Forelimb muscle (tissue), 1 donor: ENCODE measurements around the gene AXL. TPM values are rescaled to one million over a fixed set of nuclear protein-coding genes. Genes with fewer than 3 reads are reported as not detected.
A peak's percentile ranks its signal among the peaks of the same experiment; 100 is the strongest.

Source experiments
- DNase-seq: peaks from one replicate; pipeline ENCODE4 v3.0.0-alpha.2; 2013; ENCODE audit warnings: low read depth
- polyA plus RNA-seq: library from polyadenylated mRNA; unstranded; fragments of 120-200 nt; gene quantifications from one replicate; pipeline ENCODE4 v1.2.1, GENCODE V29; 2013; ENCODE audit not compliant: insufficient read length

AXL gene
- polyA plus RNA-seq, 1 donor = 28.7 TPM

DNA sequence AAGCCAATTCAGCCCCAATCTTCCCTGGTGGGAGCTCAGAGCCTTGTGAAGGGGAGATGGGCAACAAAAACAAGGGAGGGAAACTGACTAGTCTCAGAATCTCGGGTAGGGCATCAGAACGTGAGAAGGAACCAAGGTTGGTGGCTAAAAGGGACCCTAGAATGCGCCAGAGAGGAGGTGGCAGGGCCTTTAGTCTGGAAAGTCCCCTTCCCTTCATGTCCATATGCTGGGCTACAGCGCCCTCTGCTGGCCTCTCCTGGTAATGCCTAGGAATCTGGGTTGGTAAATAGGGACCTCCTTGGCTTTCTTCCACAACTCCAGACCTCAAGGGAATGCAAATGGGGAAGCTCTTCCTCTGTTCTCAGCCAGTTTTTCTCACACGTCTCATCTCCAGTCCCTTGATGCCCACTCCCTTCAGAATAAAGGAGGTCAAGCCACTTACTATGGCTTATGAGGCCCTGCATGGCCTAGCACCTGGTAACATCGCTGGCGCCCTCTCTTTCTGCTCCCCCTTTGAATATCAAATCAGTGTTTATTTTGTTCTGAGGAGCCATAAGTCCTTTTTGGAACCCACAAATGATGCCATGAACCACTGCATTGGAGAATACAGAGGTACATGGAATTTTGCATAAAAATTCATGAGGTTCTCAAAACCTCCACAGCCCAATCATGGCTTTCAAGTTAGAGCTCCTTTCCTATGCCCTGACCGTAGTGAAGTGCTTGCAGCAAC, 89.6 kb downstream of the AXL start:
- peak; percentile 73 for DNase-seq

DNA sequence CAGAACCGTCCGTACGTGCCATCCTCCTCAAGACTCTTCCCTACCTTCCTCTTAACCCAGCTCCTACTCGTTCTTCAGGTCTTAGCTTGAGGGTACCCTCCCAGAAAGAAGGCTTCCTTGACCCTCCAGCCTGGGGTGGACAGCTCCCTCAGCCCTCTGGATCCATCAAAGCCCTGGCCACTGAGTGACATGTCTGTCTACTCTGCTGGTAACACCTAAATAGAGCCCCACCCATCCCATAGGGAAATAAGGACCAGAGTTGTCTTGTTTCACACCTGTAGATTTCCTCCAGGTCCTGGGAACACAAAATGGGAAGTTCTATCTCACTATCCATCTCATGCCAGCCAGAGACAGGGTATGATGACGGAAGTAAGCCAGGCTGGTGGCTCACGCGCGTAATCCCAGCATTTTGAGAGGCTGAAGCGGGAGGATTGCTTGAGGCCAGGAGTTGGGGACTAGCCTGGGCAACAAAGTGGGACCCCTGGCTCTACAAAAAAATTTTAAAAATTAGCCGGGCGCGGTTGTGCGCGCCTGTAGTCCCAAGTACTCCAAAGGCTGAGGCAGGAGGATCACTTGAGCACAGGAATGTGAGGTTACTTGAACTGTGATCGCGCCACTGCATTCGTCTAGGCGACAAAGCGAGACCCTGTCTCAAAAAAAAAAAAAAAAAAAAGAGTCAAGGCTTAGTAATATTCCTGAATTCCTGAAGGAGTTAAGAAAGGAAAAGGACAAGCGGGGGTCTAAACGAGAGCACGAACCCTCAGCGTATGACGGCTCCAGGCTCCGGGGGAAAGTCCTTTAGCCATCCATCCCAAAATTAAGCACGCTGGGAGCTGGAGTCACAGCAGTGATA, 90.4 kb downstream of the AXL start:
- no peak for DNase-seq

DNA sequence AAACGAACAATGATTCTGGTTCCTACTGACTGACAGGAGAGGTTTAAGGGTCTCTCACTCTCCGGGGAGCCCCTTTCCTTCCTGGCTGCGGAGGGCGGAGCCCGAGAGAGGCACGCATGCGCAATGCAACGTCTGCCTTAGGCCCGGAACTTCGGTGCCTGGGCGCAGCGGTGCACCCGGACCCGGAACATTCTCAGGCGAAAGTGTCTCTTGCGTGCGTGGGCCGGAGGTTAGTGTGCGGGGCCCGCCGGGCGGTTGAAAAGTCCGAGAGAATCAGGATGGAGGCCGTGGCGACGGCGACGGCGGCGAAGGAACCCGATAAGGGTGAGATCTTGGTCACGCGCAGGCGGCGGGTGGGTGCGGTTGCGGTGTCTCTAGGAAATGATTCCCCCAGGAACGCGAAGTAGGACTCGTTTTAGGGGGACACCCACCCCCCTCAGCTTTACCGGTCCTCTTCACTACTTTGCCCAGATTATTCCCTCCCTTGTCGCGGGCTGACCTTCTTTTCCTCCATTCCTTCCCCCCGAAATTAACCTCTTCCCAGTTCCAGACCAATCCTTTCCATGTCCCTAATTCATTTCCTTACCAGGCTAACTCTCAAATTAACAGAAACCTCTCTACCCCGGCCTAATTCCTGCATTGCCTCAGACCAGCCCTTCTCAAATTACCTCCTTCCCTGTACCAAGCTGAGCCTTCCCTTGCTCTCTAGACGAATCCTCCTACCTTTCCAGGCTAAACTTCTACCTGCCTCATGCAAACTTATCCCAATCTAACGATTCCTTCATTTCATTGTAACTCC, 91.2 kb downstream of the AXL start, which contains the start of gene CCDC97:
Gene CCDC97 (plus strand): TSS at position 140 of the 799 bp plus-strand sequence. CDS start 139 bp downstream, at position 279.
- peak; percentile 86 for DNase-seq

- DNase-seq = no peak
Observed at GRCh38 chr19:41311072-41311471, 92.0 kb downstream of the AXL start.

Other genes with a start within 250 kb of the AXL start
- gene CYP2B6, start 227.9 kb upstream of the AXL start, polyA plus RNA-seq = not detected
- not detected for gene CYP2A13, start 130.8 kb upstream of the AXL start, polyA plus RNA-seq
- gene CYP2F1, start 104.8 kb upstream of the AXL start, polyA plus RNA-seq = not detected
- gene CYP2S1, start 26.0 kb upstream of the AXL start, polyA plus RNA-seq = 0.29 TPM
- 145 TPM for gene HNRNPUL1, start 45.1 kb downstream of the AXL start, polyA plus RNA-seq
- 37.3 TPM for gene CCDC97, start 90.9 kb downstream of the AXL start, polyA plus RNA-seq
- gene TGFB1, start 134.7 kb downstream of the AXL start, polyA plus RNA-seq = 19.6 TPM
- gene B9D2, start 144.9 kb downstream of the AXL start, polyA plus RNA-seq = 2.8 TPM
- 6.6 TPM for gene TMEM91, start 157.3 kb downstream of the AXL start, polyA plus RNA-seq
- gene EXOSC5, start 178.1 kb downstream of the AXL start, polyA plus RNA-seq = 17.0 TPM
- 28.8 TPM for gene BCKDHA, start 178.6 kb downstream of the AXL start, polyA plus RNA-seq
- gene B3GNT8, start 208.2 kb downstream of the AXL start, polyA plus RNA-seq = 1.8 TPM
- 42.9 TPM for gene DMAC2, start 220.7 kb downstream of the AXL start, polyA plus RNA-seq
- gene ERICH4, start 223.9 kb downstream of the AXL start, polyA plus RNA-seq = 0.19 TPM